Endothelial cell of umbilical vein (primary cell): Measurements from ENCODE around the gene WAS. TPM values are rescaled to one million over a fixed set of nuclear protein-coding genes. Genes with fewer than 3 reads are reported as not detected.

Experiments
- BruUV-seq: library from RNA; stranded (reverse); fragments of 400-500 nt; replicated peaks from 2 replicates; lab custom pipeline; 2021; lab: Mats Ljungman, UMichigan
- CTCF ChIA-PET: fragments of 300-600, 350-600 bp; sonication (Branson Sonifier 250); formaldehyde crosslinking; loops from one replicate; lab custom pipeline; 2021; ENCODE audit warnings: antibody characterized with exemption, inconsistent platforms; lab: Charles Lee
- POLR2A ChIA-PET: fragments of 300-600, 350-600 bp; sonication (Branson Sonifier 250); formaldehyde crosslinking; loops from one replicate; lab custom pipeline; 2021; ENCODE audit warnings: antibody characterized with exemption, inconsistent platforms; lab: Charles Lee
- DNase-seq: peaks from one replicate; pipeline ENCODE4 v3.0.0-alpha.2; 2011; ENCODE audit warnings: low read depth, low spot score
- FAIRE-seq: peaks from 2 replicates; lab custom pipeline; 2011; peaks lifted over from hg19 to GRCh38; lab: Jason Lieb, UNC
- H2AFZ ChIP-seq: 2 replicates; pipeline ENCODE4 v1.6.0; 2012; ENCODE audit warnings: low read depth, low read length, control low read depth, inconsistent platforms
- H3K27ac ChIP-seq: 2 replicates; pipeline ENCODE4 v1.5.1; 2011; ENCODE audit warnings: low read depth, mild to moderate bottlenecking, control low read depth, low read length, moderate library complexity; ENCODE audit not compliant: insufficient read depth
- H3K27me3 ChIP-seq, 2 experiments: 2 replicates each; pipeline versions ENCODE4 v1.6.0 to v1.6.1; 2011; ENCODE audit warnings: low read length in 2 of 2, mixed read lengths in 1 of 2; ENCODE audit not compliant: control insufficient read depth in 2 of 2, insufficient read depth in 2 of 2
- H3K36me3 ChIP-seq, 2 experiments: 2 replicates in 1 of 2; 3 replicates in 1 of 2; pipeline ENCODE4 v1.5.1; 2011; ENCODE audit warnings: low read length in 2 of 2, mild to moderate bottlenecking in 1 of 2, moderate library complexity in 1 of 2; ENCODE audit not compliant: control insufficient read depth in 2 of 2, insufficient read depth in 2 of 2; ENCODE audit errors: extremely low read depth in 1 of 2
- H3K4me1 ChIP-seq: 3 replicates; pipeline ENCODE4 v1.5.1; 2011; ENCODE audit warnings: mild to moderate bottlenecking, low read length; ENCODE audit not compliant: control insufficient read depth, insufficient read depth; ENCODE audit errors: extremely low read depth
- H3K4me2 ChIP-seq: 2 replicates; pipeline ENCODE4 v1.6.1; 2011; ENCODE audit warnings: low read length, control low read depth, mixed read lengths; ENCODE audit not compliant: insufficient read depth
- H3K4me3 ChIP-seq, 3 experiments: fragments of 200-600 bp in 1 of 3; sonication (generic), shearing (Covaris generic) in 1 of 3; replicated peaks in 1 of 3; 2 replicates each; pipeline ENCODE4 v1.5.1; 2011 to 2016; ENCODE audit warnings: control low read depth in 3 of 3, low read length in 3 of 3, mild to moderate bottlenecking in 2 of 3, inconsistent platforms in 1 of 3, low read depth in 1 of 3, moderate library complexity in 1 of 3; ENCODE audit not compliant: insufficient read depth in 1 of 3
- H3K79me2 ChIP-seq: 2 replicates; pipeline ENCODE4 v1.6.0; 2012; ENCODE audit warnings: low read length, inconsistent platforms; ENCODE audit not compliant: control insufficient read depth, insufficient read depth
- H3K9ac ChIP-seq: replicated peaks from 2 replicates; pipeline ENCODE3; 2011; ENCODE audit warnings: low read length, control low read depth; ENCODE audit not compliant: insufficient read depth; ENCODE audit errors: extremely low read depth
- H3K9me1 ChIP-seq: replicated peaks from 3 replicates; pipeline ENCODE4 v1.6.0; 2011; ENCODE audit warnings: mild to moderate bottlenecking, low read length; ENCODE audit not compliant: control insufficient read depth, insufficient read depth; ENCODE audit errors: extremely low read depth
- H3K9me3 ChIP-seq: replicated peaks from 2 replicates; pipeline ENCODE4 v1.5.1; 2012; ENCODE audit warnings: low read length, inconsistent platforms; ENCODE audit not compliant: control insufficient read depth, insufficient read depth
- H4K20me1 ChIP-seq: replicated peaks from 2 replicates; pipeline ENCODE3; 2011; ENCODE audit warnings: mild to moderate bottlenecking, low read length; ENCODE audit not compliant: control insufficient read depth, insufficient read depth; ENCODE audit errors: extremely low read depth
- EZH2 ChIP-seq: IDR thresholded peaks from 2 replicates; pipeline ENCODE4 v1.6.1; 2012; ENCODE audit warnings: borderline replicate concordance, low read depth, mild to moderate bottlenecking, moderate library complexity, low read length, inconsistent platforms; ENCODE audit not compliant: severe bottlenecking
- FOS ChIP-seq: IDR thresholded peaks from 2 replicates; pipeline ENCODE4 v1.6.1; 2011; ENCODE audit warnings: mild to moderate bottlenecking, low read length, moderate library complexity, borderline replicate concordance; ENCODE audit not compliant: insufficient read depth
- GATA2 ChIP-seq: IDR thresholded peaks from 2 replicates; pipeline ENCODE4 v1.7.0; 2011; ENCODE audit warnings: low read depth, mild to moderate bottlenecking, moderate library complexity, mixed read lengths, low read length; ENCODE audit not compliant: insufficient read length, insufficient read depth
- JUN ChIP-seq: IDR thresholded peaks from 2 replicates; pipeline ENCODE4 v1.6.1; 2011; ENCODE audit warnings: borderline replicate concordance, low read depth; ENCODE audit not compliant: insufficient read length, insufficient read depth
- MAX ChIP-seq: IDR thresholded peaks from 2 replicates; pipeline ENCODE4 v1.6.1; 2011; ENCODE audit not compliant: insufficient read depth, insufficient read length
- MYC ChIP-seq: IDR thresholded peaks from one replicate; pipeline ENCODE4 v1.6.1; 2011; ENCODE audit warnings: mild to moderate bottlenecking, low read depth, low read length
- POLR2A ChIP-seq: IDR thresholded peaks from 2 replicates; pipeline ENCODE4 v1.6.1; 2012; ENCODE audit warnings: low read depth, mild to moderate bottlenecking, control low read depth, low read length
- POLR2AphosphoS5 ChIP-seq: IDR thresholded peaks from 2 replicates; pipeline ENCODE4 v1.6.1; 2012; ENCODE audit warnings: low read depth, mild to moderate bottlenecking, control low read depth, low read length, moderate library complexity; ENCODE audit not compliant: insufficient read depth
- dilution Hi-C: fragments of 300-500 bp; cut with MboI; formaldehyde crosslinking; loops from one replicate; pipeline ENCODE4 v1.15.0; 2019; ENCODE audit warnings: low sequenced_read_pairs; ENCODE audit not compliant: extremely low pct_ligation_motif_present
- intact Hi-C: fragments of 100-400 bp; cut with micrococcal nuclease; formaldehyde crosslinking; loops from one replicate; pipeline ENCODE4 v1.10.0; 2022
- polyA plus RNA-seq, 4 experiments: library from polyadenylated mRNA; depleted of rRNA in 3 of 4; stranded (reverse) in 3 of 4; unstranded in 1 of 4; fragments of >200 nt; gene quantifications; 2 replicates each; pipeline versions ENCODE4 v1.2.1 to v1.2.3, GENCODE V29; 2011 to 2012; ENCODE audit warnings: missing spikeins in 1 of 4
- total RNA-seq: library from RNA; stranded (reverse); gene quantifications from 2 replicates; pipeline ENCODE4 v1.2.3, GENCODE V29; 2021
- TF ChIP-seq, protein P1 (sequence below), 2 donors: IDR thresholded peaks; 1 replicate in 1 of 2; 2 replicates in 1 of 2; pipeline ENCODE4 v1.5.1; 2011; ENCODE audit warnings: low read length in 2 of 2, mild to moderate bottlenecking in 2 of 2, moderate library complexity in 2 of 2, control low read depth in 1 of 2, inconsistent platforms in 1 of 2, low read depth in 1 of 2; ENCODE audit not compliant: insufficient read depth in 1 of 2; ENCODE audit errors: extremely low read depth in 1 of 2

The WAS gene
- total and polyA plus RNA-seq, 2 donors (not counting 3 experiments of a cell fraction or from before 2014, with no cell fraction given), result 0.73 TPM; not detected in 1

- Histone ChIP-seq H3K79me2 (no peaks in the 10 kb centered on the region), H3K27me3 (peaks cover 2% of the 10 kb centered on the region in 2 experiments), H3K9me1 (no peaks in the 10 kb centered on the region), H3K9me3 (no peaks in the 10 kb centered on the region), H3K4me1 (no peaks in the 10 kb centered on the region), H3K4me2 (no peak overlapping the region), H2AFZ (no peak overlapping the region), H3K4me3 (no peak overlapping the region), H4K20me1 (no peaks in the 10 kb centered on the region), H3K27ac (no peak overlapping the region), H3K9ac (no peak overlapping the region), H3K36me3 (no peaks in the 10 kb centered on the region)
- intact Hi-C loops (no loop called here), dilution Hi-C loops (no loop called here)
- ChIA-PET CTCF (no interaction called here), POLR2A (no interaction called here)
- no TSS peak for BruUV-seq
- FAIRE-seq (no peak), DNase-seq (no peak)
- no peak for TF ChIP-seq MYC
- TF ChIP-seq, protein P1, sequence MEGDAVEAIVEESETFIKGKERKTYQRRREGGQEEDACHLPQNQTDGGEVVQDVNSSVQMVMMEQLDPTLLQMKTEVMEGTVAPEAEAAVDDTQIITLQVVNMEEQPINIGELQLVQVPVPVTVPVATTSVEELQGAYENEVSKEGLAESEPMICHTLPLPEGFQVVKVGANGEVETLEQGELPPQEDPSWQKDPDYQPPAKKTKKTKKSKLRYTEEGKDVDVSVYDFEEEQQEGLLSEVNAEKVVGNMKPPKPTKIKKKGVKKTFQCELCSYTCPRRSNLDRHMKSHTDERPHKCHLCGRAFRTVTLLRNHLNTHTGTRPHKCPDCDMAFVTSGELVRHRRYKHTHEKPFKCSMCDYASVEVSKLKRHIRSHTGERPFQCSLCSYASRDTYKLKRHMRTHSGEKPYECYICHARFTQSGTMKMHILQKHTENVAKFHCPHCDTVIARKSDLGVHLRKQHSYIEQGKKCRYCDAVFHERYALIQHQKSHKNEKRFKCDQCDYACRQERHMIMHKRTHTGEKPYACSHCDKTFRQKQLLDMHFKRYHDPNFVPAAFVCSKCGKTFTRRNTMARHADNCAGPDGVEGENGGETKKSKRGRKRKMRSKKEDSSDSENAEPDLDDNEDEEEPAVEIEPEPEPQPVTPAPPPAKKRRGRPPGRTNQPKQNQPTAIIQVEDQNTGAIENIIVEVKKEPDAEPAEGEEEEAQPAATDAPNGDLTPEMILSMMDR (IDR thresholded peaks at IDR 0.05; ENCODE audit: extremely low read depth in 1 of 2, insufficient read depth in 1 of 2, low read depth in 1 of 2, low read length in 2 of 2), result no peak
- no peak for TF ChIP-seq POLR2AphosphoS5
- TF ChIP-seq GATA2, result no peak
- TF ChIP-seq MAX, result no peak
- no peak for TF ChIP-seq POLR2A
- no peak for TF ChIP-seq EZH2
- no peak for TF ChIP-seq JUN
- no peak for TF ChIP-seq FOS
These were observed 1.8 kb downstream of the WAS start for GRCh38 chrX:48685416-48685815.
